Neutrophil (primary cell): ENCODE measurements around the gene RPRD1B.

ENCODE experiments used
- H3K27ac ChIP-seq: fragments of 200-600 bp; sonication (generic); 2 replicates; pipeline ENCODE4 v1.5.1; 2016; ENCODE audit warnings: mild to moderate bottlenecking, moderate library complexity
- H3K27me3 ChIP-seq: fragments of 200-600 bp; sonication (generic); 2 replicates; pipeline ENCODE4 v1.6.0; 2016; ENCODE audit warnings: mild to moderate bottlenecking
- H3K36me3 ChIP-seq: fragments of 200-600 bp; sonication (generic); 2 replicates; pipeline ENCODE4 v1.5.1; 2017
- H3K4me1 ChIP-seq, 2 experiments: fragments of 200-600 bp in 1 of 2; sonication (generic) in 1 of 2; 1 replicate in 1 of 2; 2 replicates in 1 of 2; pipeline versions ENCODE4 v1.5.1 to v1.6.1; 2013 to 2016; ENCODE audit warnings: low read depth in 1 of 2, low read length in 1 of 2, mild to moderate bottlenecking in 1 of 2, moderate library complexity in 1 of 2; ENCODE audit not compliant: control insufficient read depth in 1 of 2, insufficient read depth in 1 of 2
- H3K4me3 ChIP-seq, 2 experiments: fragments of 200-600 bp in 1 of 2; sonication (generic) in 1 of 2; 1 replicate in 1 of 2; 2 replicates in 1 of 2; pipeline ENCODE4 v1.5.1; 2013 to 2016; ENCODE audit warnings: low read depth in 1 of 2, low read length in 1 of 2, mild to moderate bottlenecking in 1 of 2, moderate library complexity in 1 of 2
- H3K9me3 ChIP-seq: fragments of 200-600 bp; sonication (generic); 2 replicates; pipeline ENCODE4 v1.5.1; 2016
- CTCF ChIP-seq: fragments of 200-600 bp; sonication (generic); IDR thresholded peaks from 2 replicates; pipeline ENCODE4 v1.5.1; 2016; ENCODE audit warnings: antibody characterized with exemption

Gene RPRD1B

GRCh38 chr20:38115896-38116295, 82.3 kb downstream of the RPRD1B start:
- H3K27ac ChIP-seq, result no peak overlapping the region
- H3K36me3 ChIP-seq, result no peaks in the 10 kb centered on the region
- no peak overlapping the region for H3K4me3 ChIP-seq
- H3K4me1 ChIP-seq, result no peaks in the 10 kb centered on the region
- H3K9me3 ChIP-seq, result no peaks in the 10 kb centered on the region
- H3K27me3 ChIP-seq, result no peaks in the 10 kb centered on the region
- TF ChIP-seq CTCF, result no peak

DNA sequence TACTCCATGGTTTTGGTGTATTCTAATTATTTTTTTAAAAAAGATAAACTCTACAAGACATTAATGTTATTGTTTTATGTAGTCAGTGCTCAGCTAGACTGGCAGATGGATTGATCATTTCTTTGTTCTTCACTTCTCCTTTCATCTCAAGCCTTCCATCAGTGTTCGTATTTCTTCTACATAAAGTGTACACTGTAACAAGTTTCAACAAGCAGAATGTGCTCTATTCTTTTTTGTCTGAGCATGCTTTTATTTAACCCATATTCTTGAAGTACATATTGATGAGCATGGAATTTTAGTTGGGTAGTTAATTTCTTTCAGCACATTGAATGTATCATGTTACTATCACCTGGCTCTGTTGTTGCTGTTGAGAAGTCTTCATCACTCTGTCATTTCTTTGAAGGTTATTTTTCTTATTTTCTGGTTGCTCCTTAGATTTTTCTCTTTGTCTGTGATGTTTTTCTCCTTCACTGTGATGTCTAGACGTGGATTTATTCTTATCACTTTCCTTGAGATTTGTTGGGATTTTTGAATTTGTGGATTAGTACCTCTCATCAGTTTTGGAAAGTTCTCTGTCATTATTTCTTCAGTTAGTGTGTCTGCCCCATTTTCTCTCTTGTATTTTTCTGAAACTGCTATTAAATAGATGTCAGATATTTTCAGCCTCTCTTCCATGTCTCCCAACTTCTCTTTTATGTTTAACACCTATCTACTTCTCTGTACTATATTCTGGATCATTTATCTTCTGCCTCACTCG, 83.0 kb downstream of the RPRD1B start:
- TF ChIP-seq CTCF, result no peak
- Histone ChIP-seq H3K9me3 (no peaks in the 10 kb centered on the region), H3K4me1 (no peaks in the 10 kb centered on the region), H3K27me3 (no peaks in the 10 kb centered on the region), H3K27ac (no peak overlapping the region), H3K4me3 (no peak overlapping the region), H3K36me3 (no peaks in the 10 kb centered on the region)

DNA sequence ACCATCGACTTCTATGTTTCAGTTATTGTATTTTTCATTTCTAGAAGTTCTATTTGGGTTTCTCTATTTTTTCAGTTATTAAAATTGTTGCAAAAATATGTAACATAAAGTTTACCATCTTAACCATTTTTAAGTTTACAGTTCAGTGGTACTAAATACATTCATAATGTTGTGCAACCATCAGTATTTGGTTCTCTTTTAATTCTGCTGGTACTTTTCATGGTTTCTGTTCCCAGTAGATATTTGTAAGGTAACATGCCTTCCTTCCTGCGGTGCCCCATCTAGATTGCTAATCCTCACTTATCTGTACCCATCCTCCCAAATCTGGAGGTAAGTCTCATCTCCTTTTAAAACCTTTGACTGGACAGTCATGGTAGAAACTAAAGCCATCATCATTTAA, 83.7 kb downstream of the RPRD1B start:
- no peak overlapping the region for H3K4me3 ChIP-seq
- H3K4me1 ChIP-seq, result no peaks in the 10 kb centered on the region
- TF ChIP-seq CTCF, result no peak
- no peaks in the 10 kb centered on the region for H3K9me3 ChIP-seq
- no peaks in the 10 kb centered on the region for H3K36me3 ChIP-seq
- H3K27ac ChIP-seq, result no peak overlapping the region
- no peaks in the 10 kb centered on the region for H3K27me3 ChIP-seq

- no peak for TF ChIP-seq CTCF
- H3K4me3 ChIP-seq, result no peak overlapping the region
- H3K9me3 ChIP-seq, result no peaks in the 10 kb centered on the region
- H3K36me3 ChIP-seq, result no peaks in the 10 kb centered on the region
- no peaks in the 10 kb centered on the region for H3K27me3 ChIP-seq
- H3K4me1 ChIP-seq, result no peaks in the 10 kb centered on the region
- no peak overlapping the region for H3K27ac ChIP-seq
Observed at GRCh38 chr20:38117635-38118034, 84.1 kb downstream of the RPRD1B start.

- Histone ChIP-seq H3K36me3 (no peaks in the 10 kb centered on the region), H3K27ac (no peak overlapping the region), H3K4me3 (no peak overlapping the region), H3K4me1 (no peaks in the 10 kb centered on the region), H3K9me3 (no peaks in the 10 kb centered on the region), H3K27me3 (no peaks in the 10 kb centered on the region)
- no peak for TF ChIP-seq CTCF
Observed at GRCh38 chr20:38119446-38119845, 85.9 kb downstream of the RPRD1B start.
